ENCODE measurements around the gene CDH2.

DNA sequence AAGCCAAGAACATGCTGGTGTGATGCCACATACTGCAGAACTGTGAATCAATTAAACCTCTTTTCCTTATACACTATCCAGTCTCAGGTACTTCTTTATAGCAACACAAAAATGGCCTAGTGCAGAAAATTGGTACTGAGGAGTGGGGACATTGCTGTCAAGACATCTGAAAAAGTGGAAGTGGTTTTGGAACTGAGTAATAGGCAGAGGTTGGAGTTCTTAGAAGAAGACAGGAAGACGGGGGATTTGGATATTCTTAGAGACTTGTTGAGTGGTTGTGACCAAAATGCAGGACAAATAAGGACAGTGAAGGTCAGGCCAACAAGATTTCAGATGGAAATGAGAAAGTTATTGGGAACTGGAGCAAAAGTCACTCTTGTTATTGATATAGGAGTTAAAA lies 31.3 kb upstream of the CDH2 start:
- TF ChIP-seq, protein P1, sequence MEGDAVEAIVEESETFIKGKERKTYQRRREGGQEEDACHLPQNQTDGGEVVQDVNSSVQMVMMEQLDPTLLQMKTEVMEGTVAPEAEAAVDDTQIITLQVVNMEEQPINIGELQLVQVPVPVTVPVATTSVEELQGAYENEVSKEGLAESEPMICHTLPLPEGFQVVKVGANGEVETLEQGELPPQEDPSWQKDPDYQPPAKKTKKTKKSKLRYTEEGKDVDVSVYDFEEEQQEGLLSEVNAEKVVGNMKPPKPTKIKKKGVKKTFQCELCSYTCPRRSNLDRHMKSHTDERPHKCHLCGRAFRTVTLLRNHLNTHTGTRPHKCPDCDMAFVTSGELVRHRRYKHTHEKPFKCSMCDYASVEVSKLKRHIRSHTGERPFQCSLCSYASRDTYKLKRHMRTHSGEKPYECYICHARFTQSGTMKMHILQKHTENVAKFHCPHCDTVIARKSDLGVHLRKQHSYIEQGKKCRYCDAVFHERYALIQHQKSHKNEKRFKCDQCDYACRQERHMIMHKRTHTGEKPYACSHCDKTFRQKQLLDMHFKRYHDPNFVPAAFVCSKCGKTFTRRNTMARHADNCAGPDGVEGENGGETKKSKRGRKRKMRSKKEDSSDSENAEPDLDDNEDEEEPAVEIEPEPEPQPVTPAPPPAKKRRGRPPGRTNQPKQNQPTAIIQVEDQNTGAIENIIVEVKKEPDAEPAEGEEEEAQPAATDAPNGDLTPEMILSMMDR (conservative IDR thresholded peaks at IDR 0.05): no peak
- no peak for TF ChIP-seq EZH2 (IDR thresholded peaks at IDR 0.05; ENCODE audit: low read depth)
